NCI-H1436 (cell line): Measurements from ENCODE around the gene LRRC56.
A peak's percentile ranks its signal among the peaks of the same experiment; 100 is the strongest.
"Not testable (repeated sequence)": the region's sequence is repeated elsewhere in the genome, so short reads cannot be mapped to it uniquely, and the experiment has no call there.

Source experiments
- DNase-seq: peaks from one replicate; lab custom pipeline; 2025; lab: John Stamatoyannopoulos, UW

The LRRC56 gene

DNA sequence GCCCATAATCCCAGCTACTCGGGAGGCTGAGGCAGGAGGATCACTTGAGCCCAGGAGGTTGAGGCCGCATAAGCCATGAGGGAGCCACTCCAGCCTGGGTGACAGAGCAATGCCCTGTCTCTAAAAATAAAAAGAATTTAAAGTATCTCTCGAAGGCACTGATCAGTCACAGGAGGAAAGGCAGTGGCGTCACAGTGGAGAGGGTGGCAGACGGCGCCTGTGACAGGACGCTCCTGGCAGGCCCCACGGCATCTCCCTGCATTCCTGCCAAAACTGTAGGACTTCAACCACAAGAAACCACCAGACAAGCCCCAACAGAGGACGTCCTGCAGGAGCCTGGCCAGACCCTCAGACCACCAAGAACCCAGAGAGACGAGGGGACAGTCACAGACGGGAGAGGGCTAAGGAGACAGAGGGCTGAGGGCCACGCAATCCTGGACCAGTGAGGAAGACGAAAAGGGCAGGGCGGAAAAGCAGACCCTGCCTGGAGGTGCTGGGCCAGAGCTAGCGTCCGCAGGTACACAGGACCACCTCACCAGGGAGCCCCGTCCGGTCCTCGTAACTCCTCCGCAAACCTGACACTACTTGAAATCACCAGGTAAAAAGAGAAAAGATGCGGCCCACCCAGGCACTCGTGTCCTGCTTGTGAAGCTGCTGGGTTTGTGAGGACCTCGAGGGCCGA is 36.2 kb upstream of the LRRC56 start:
- no peak for DNase-seq

DNA sequence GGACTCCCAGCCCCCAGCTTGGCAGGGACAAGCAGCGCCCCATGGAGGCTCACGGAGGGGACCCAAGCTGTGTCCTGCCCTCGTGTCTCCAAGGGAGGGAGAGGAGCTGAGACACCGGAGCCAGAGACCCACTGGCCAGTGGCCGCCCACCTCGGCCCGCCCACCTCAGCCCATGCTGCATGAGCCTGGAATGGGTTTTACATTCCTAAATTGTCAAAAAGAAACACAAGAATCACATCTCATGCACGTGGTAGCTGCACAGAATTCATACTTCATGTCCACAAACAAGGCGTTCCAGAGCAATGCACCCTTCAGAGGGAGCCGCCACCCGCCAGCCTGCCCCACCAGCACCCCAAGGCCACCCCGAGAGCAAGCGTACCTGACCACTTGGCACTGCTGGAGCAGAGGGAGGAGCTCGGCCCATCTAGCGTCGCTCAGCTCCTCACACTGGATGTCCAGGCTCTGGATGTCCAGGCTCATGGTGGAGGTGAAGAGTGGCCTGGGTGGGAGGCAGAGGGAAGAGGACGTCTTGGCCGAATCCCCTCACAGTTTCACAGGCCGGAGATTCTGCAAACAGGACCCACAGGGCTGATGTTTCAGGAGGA is 35.5 kb upstream of the LRRC56 start:
- no peak for DNase-seq

DNA sequence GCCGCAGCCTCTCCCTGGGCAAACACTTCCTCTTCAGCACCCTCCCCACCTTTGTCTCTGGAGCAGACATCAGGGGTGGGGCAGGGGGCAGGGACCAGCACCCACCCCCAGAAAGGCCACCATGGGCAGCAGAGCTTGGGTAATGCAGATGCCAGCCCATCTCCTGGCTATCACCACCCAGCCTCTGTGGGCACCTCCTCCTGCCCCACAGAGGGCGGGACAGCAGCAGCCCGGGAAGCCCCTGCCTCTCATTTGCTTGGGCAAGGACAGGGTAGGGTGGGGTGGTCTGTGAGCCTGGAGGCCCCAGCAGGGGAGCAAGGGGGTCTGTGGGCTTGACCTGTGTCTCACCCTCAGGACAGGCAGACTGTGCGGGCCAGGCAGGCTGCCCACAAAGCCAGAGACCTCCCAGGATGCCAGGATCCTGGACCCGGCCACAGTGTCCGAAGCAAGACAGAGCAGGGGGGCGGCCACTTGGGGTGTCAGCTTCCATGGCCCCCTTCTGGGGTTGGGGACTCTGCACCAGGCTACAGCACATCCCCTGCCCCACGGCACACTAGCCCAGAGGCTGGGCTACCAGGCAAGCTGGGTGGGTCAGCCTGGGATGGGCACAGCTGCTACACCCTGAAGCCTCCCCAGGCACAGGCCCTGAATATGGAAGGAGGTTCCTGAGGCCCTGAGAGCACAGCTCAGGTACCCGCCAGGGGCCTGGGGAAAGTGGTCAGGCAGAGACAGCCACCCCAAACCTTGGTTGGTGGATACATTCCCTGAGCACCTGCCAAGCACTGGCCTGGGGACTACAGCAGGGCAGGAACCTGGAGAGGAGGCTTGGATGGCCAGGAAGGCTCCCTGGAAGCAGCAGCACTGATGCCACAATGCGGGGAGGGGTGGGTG is 34.8 kb upstream of the LRRC56 start:
- DNase-seq: no peak

DNA sequence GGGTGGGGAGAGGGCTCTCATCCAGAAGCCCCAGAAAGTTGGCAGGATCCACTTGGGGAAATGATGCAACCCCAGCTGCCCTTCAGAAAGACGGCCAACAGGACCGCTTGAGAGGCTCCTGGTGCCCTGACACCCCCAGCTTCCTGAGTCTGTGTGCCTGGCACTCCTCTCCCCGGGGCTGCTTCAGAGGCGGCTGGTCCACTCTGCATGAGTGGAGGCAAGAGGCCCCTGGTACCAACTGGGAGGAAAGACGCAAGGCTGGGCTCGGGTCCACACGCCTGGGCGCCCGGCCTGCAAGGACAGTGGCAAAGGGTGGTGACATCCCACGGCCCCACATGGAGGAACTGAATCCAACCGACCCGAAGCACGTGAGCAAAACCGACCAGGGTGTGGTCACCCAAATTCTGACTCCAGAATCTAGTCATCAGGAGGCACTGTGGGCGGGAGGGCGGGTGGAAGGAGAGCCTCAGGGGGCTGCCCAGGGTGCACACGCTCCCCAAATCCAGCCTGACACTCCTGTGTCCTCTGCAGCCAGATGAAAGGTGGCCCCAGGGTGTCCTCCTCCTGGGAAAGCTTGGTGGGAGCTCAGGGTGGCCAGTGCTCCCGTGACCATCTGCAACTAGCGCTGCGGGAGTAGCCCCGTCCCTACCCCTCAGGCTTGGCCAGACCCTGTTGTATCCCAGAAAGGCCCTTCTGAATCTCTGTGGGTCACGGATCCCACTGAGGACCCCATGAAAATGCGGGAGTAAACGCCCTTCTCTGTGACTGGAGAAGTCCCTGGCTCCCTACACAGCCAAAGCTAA is 33.9 kb upstream of the LRRC56 start:
- no peak for DNase-seq

DNA sequence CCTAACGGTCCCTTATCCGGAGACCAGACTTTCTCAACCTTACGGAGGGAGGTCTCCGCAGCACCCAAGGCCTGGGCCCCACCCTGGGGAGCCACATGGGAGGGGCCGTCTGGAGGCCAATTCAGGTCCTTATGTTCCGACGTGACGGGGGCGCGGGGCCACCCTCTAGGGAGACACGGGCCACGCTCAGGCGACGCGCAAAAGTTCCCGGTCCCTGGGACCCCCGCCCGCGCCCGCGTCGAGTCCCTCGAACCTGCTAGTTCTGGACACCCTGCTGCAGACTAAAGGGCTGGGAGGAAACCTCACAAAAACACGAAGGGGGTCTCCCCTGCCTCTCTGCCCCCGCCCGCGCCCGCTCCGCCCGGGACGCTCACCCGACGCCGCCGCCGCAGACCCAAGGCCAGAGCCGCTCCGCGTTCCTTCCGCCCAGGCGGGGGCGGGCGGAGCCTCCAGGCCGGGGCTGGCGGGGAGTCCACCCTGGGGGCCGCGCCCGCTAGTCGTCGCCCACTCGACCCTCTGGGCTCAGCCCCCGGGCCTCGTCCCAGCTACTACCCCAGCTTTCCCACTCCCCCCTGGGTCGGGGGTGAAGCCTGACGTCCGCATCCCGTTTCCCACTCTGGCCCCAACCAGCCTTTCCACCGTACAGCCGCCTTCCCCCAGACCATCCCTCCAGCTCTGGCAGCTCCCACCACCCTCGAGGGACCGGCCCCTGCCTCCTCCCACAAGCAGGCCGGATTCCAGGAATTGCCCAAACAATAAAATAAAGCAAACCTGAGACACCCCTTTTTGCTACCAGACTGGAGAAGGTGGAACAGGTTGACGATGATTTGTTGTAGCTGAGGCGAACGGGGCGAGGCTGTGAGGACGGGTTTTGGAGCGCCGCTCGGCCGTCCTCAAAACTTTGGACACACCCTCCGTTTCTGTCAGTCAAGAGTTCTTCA is 33.0 kb upstream of the LRRC56 start:
- DNase-seq: no peak

DNA sequence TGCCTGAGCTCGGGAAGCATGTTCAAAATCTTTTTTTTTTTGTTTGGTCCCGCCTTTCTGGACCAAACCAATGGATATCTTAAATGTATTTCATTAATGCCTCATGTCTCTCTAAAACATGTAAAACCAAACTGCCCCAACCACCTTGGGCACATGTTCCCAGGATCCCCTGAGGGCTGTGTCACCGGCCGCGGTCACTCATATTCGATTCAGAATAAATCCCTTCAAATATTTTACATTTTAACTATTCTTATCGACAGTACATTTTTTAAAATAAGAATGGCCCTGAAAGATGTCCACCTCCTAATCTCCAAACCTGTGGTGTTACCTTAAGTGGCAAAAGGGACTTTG is 32.4 kb upstream of the LRRC56 start:
- DNase-seq: no peak

DNA sequence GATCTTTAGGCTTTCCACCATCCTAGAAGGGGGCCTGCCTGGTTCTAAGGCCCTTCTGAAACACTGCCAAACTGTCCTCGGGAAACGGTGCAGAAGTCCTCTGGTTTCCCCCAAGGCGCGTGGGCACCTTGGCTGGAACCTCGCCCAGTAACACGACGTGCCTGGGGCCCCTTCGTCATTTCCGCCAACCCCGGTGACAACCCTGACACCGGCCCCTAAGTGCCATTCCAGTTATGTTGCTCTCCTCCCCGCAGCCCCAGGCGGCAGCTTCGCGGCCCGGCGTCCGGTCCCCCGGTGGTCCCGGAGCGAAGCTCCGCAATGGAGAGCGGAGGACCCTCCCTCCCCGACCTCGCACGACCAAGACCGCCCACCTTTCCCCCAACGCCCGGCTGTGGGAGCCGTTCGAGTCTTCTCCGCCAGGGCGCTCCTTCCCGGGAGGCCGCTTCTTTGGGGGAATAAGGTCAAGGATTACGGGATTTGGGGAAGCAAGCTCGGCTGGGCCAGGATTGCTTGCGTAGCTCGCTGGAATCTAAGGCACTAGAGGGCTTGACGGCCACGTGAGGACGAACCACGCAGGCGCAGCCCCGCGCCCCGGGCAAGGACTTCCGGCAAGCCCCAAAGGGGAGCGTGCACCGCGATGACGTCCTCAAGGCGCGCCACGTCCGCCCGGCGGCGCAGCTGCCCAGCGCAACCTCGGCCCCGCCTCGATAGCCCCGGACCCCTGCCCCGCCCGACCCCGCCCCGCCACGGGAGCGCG is 30.9 kb upstream of the LRRC56 start:
- peak; percentile 95 for DNase-seq

DNA sequence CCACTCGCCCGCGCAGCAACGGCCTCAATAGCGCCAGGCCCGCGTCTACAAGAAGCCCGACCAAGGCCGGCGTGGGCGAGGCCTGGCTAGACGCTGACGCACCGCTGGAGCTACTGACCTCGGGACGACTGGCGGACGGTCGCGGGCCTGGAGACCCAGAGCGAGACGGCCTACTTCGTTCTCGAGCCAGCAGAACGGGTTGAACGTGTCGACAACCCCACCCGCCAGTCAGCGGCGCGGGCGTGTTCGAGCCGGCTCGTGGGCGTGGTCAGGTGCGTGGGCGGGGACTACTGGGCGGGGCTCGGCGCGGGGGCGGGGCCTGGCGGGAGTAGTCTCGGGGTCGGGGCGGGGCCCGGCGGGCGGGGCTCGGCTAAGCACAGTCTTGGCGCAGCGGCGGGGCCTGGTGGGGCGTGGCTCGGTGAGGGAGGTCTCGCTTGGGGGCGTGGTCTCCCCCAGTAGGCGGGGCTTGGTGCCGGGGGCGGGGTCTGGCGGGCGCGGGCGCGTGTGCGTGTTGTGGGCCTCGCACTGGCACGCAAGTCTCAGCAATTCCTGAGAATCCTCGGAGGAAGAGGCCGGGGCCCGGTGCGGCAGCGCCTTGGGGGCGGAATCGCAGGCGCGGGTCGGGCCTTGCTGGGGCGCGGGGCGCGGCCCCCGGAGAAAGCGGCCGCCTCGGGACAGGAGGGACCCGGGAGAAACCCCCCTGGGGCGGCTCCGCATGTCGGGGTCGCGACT is 30.2 kb upstream of the LRRC56 start, which contains the start of gene RNH1:
TSS of gene RNH1 (minus strand) at position 248 of the 732 bp plus-strand sequence. CDS start 5,080 bp downstream, outside the sequence.
- peak; percentile 81 for DNase-seq

DNA sequence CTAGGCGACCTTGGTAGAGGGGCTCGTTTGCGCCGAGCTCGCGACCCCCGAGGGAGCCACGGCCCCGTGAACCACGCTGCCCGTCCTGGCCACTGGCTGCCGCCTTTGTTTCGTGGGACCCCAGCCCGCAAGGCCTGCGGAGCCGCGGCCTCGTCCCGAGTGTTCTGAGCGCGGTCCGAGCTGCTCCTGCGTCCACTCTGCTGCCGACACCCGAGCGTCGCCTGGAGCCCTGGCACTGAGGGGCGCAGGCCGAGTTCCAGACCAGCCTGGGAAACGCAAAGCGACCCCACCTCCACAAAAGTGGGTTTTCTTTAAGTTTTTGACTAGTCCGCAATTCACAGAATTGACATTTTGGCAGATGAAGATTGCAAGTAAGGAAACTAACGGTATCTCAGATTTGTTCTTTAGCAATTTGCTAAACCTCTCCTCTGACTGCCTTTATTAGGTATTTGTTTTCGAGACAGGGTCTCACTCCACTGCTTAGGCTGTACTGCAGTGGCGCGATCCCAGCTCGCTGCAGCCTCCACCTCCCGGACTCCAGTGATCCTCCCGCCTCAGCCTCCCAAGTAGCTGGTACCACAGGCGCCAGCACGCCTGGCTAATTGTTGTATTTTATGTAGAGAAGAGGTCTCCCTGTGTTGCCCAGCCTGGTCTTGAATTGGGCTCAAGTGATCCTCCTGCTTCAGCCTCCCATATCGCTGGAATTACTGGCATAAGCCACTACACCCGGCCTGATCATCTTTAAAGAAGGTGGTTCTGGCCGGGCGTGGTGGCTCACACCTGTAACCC is 29.4 kb upstream of the LRRC56 start:
- DNase-seq: no peak

DNA sequence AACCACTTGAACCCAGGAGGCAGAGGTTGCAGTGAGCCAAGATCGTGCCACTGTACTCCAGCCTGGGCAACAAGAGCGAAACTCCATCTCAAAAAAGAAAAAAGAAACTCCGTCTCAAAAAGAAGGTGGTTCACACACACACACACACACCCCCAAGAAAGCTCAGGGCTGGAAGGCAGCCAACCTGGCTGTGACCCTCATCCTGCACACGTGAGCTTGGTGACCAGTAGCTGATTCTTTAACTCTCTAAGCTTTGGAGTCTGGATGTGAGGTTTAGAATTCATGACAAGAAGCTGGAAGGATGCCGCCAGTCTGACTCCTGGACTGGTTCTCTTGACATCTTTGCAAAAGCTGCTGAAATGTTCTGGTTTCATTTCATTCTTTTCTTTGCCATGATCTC is 28.4 kb upstream of the LRRC56 start:
- no peak for DNase-seq

DNA sequence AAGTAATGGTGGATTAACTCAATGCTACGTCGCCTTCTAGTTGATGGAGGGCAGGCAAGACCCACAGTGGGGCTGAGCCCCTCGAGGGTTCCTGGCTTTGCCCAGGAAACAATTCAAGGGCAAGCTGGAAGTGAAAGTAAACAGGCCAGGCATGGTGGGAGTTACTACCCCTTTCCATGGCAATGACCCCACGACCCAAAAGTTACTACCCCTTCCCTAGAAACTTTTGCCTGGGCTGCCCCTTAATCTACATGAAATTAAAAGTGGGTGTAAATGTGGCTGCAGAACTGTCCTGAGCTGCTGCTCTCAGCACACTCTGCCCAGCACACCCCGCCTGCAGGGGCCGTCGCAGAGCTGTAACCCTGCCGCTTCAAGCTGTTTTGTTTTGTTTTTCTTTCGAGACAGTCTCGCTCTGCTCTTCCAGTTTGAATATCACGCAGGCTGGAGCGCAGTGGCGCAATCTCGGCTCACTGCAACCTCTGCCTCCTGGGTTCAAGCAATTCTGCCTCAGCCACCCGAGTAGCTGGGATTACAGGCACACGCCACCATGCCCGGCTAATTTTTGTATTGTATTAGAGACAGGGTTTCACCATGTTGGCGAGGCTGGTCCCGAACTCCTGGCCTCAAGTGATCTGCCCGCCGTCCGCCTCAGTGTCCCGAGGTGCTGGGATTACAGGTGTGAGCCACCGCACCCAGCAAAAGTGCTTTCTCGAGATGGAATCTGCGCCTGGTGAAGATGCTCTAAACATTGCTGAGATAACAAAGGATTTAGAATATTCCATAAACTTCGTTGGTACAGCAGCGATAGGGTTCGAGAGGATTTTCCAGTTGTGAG is 24.3 kb upstream of the LRRC56 start:
- no peak for DNase-seq

DNA sequence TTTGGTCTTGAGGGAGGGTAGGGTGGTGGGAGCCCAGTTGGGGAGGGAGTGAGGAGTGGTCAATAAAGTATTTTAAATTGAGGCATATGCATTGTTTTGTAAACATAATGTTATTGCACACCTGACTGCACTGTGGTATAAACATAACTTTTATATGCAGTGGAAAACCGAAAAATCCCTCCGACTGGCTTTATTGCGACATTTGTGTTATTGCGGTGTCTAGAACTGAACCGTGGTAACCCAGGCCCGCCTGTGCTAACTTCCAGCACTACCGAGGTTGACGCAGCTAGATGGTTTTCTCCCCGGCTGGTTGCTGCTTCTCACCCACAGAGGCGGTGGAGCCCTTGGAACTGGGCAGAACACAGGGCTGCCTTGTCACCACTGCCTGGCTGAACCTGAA is 22.7 kb upstream of the LRRC56 start:
- no peak for DNase-seq

DNA sequence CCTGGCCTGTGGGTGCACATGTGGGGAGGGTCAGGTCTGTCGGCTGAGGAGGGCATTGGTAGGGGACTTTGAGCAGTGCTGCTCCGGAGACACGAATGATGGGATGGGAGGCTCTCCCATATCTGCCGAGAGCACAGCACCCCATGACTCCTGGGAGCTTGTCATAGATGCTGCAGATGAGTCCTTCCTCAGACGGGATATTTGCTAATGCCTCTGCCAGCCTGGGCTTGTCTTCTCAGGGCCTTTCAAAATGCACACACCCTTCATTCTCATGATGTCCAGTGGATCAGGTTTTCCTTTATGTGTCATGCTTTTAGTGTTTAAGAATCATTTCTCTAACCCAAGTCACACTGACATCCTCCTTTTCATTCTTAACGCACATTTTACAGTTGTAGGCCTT is 22.2 kb upstream of the LRRC56 start:
- no peak for DNase-seq

DNA sequence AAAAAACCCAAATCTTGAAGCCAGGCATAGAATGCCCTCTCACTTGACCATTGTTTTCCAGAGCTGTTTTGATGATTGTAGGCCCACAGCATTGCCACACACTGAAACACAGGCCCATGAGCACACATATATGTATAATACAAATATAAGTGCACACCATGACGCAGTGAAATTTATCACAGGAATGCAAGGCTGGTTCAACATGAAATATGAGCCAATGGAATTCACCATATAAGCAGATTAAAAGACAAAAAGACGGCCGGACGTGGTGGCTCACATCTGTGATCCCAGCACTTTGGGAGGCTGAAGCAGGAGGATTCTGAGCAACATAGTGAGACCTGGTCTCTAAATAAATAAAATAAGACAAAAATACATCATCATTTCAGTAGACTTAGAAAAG is 20.9 kb upstream of the LRRC56 start:
- no peak for DNase-seq

DNA sequence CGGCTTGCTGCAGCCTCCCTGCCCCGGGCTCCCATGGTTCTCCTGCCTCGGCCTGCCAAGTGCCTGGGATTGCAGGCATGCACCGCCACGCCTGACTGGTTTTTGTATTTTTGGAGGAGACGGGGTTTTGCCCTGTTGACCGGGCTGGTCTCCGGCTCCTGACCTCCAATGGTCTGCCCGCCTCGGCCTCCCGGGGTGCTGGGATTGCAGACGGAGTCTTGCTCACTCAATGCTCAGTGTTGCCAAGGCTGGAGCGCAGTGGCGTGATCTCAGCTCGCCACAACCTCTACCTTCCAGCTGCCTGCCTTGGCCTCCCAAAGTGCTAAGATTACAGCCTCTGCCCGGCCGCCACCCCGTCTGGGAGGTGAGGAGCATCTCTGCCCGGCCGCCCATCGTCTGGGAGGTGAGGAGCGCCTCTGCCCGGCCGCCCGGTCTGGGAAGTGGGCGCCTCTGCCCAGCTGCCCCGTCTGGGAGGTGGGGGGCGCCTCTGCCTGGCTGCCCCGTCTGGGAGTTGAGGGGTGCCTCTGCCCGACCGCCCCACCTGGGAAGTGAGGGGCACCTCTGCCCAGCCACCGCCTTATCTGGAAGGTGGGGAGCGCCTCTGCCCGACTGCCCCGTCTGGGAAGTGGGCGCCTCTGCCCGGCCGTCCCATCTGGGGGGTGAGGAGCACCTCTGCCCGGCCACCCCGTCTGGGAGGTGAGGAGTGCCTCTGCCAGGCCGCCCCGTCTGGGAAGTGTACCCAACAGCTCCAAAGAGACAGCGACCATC is 20.2 kb upstream of the LRRC56 start:
- not testable (repeated sequence) for DNase-seq

DNA sequence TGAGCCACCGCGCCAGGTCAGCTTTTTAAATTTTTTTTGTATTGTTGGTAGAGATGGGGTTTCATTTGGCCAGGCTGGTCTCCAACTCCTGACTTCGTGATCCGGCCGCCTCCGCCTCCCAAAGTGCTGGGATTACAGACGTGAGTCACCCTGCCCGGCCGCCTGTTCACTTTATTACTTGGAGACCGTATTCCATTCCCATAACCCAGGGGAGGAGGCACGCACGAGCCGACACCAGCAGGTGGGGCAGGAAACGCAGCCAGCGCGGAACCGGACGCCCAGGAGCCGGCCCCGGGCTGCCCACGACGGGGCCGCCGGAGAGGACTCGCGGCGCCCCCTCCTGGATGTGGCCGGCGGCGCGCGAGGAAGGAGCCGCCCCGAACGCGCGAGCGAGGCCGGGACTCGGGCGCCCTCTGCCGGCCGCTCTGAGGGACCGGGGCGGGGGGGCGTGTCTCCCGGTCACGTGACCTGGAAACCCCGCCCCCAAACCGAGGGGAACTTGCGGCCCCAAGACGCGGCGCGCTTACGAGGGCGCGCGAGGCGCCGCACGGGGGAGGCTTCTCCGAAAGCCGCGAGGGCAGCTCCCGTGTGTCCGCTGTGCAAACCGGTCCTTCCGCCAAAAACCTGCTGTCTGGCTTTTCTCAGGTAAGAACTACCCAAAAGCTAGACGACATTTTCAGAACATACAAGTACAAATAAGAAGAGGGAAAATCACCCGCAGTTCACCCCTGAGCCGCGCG is 18.7 kb upstream of the LRRC56 start:
- DNase-seq: no peak
